HEK293 (cell line): ENCODE data around the gene ZNF783.
A peak's percentile ranks its signal among the peaks of the same experiment; 100 is the strongest.

ENCODE experiments used
- AEBP2 ChIP-seq: fragments of 450-650 bp; formaldehyde crosslinking; IDR thresholded peaks from 2 replicates; pipeline ENCODE4 v1.5.1; 2016; ENCODE audit warnings: missing biosample characterization, missing genetic modification characterization, borderline replicate concordance
- ATF2 ChIP-seq: fragments of 450-650 bp; formaldehyde crosslinking; IDR thresholded peaks from 2 replicates; pipeline ENCODE4 v1.5.1; 2016; ENCODE audit warnings: missing biosample characterization, missing genetic modification characterization, low read depth
- HIC1 ChIP-seq: fragments of 450-650 bp; formaldehyde crosslinking; IDR thresholded peaks from 2 replicates; pipeline ENCODE4 v1.5.1; 2016; ENCODE audit warnings: missing biosample characterization, missing genetic modification characterization
- HOXC10 ChIP-seq: sonication (generic); formaldehyde crosslinking; IDR thresholded peaks from 2 replicates; pipeline ENCODE4 v1.8.1; 2023; ENCODE audit warnings: mild to moderate bottlenecking, missing genetic modification reagents
- MEIS1 ChIP-seq: sonication (generic); formaldehyde crosslinking; IDR thresholded peaks from 2 replicates; pipeline ENCODE4 v1.8.1; 2022; ENCODE audit warnings: missing genetic modification reagents, mild to moderate bottlenecking, borderline replicate concordance
- OSR2 ChIP-seq: fragments of 450-650 bp; formaldehyde crosslinking; IDR thresholded peaks from 2 replicates; pipeline ENCODE4 v1.5.1; 2016; ENCODE audit warnings: missing biosample characterization, missing genetic modification characterization
- OVOL3 ChIP-seq: fragments of 450-650 bp; formaldehyde crosslinking; IDR thresholded peaks from 2 replicates; pipeline ENCODE4 v1.5.1; 2016; ENCODE audit warnings: missing biosample characterization, missing genetic modification characterization
- RBAK ChIP-seq: fragments of 450-650 bp; formaldehyde crosslinking; IDR thresholded peaks from 2 replicates; pipeline ENCODE4 v1.5.1; 2016; ENCODE audit warnings: missing biosample characterization, missing genetic modification characterization
- SCRT2 ChIP-seq: fragments of 450-650 bp; formaldehyde crosslinking; IDR thresholded peaks from 2 replicates; pipeline ENCODE4 v1.5.1; 2016; ENCODE audit warnings: missing biosample characterization, missing genetic modification characterization
- SP3 ChIP-seq: fragments of 450-650 bp; formaldehyde crosslinking; IDR thresholded peaks from 2 replicates; pipeline ENCODE4 v1.5.1; 2016; ENCODE audit warnings: missing biosample characterization, missing genetic modification characterization
- ZBTB17 ChIP-seq: fragments of 450-650 bp; formaldehyde crosslinking; IDR thresholded peaks from 2 replicates; pipeline ENCODE4 v1.5.1; 2016; ENCODE audit warnings: missing biosample characterization, missing genetic modification characterization
- ZBTB20 ChIP-seq: fragments of 450-650 bp; formaldehyde crosslinking; IDR thresholded peaks from 2 replicates; pipeline ENCODE4 v1.5.1; 2016; ENCODE audit warnings: missing biosample characterization, missing genetic modification characterization
- ZBTB21 ChIP-seq: fragments of 450-650 bp; formaldehyde crosslinking; IDR thresholded peaks from 2 replicates; pipeline ENCODE4 v1.5.1; 2017; ENCODE audit warnings: missing biosample characterization, missing genetic modification characterization
- ZBTB6 ChIP-seq: fragments of 450-650 bp; formaldehyde crosslinking; IDR thresholded peaks from 2 replicates; pipeline ENCODE4 v1.5.1; 2017; ENCODE audit warnings: missing biosample characterization, missing genetic modification characterization
- ZNF114 ChIP-seq: fragments of 450-650 bp; formaldehyde crosslinking; IDR thresholded peaks from 2 replicates; pipeline ENCODE4 v1.5.0; 2017; ENCODE audit warnings: missing biosample characterization, missing genetic modification characterization
- ZNF138 ChIP-seq: fragments of 450-650 bp; formaldehyde crosslinking; IDR thresholded peaks from 2 replicates; pipeline ENCODE4 v1.5.1; 2016; ENCODE audit warnings: missing biosample characterization, missing genetic modification characterization, borderline replicate concordance
- ZNF146 ChIP-seq: fragments of 450-650 bp; formaldehyde crosslinking; IDR thresholded peaks from 2 replicates; pipeline ENCODE4 v1.5.1; 2016; ENCODE audit warnings: missing biosample characterization, missing genetic modification characterization
- ZNF174 ChIP-seq: fragments of 450-650 bp; formaldehyde crosslinking; IDR thresholded peaks from 2 replicates; pipeline ENCODE4 v1.5.0; 2017; ENCODE audit warnings: missing biosample characterization, mild to moderate bottlenecking, missing genetic modification characterization
- ZNF2 ChIP-seq: fragments of 450-650 bp; formaldehyde crosslinking; IDR thresholded peaks from 2 replicates; pipeline ENCODE4 v1.5.1; 2016; ENCODE audit warnings: missing biosample characterization, missing genetic modification characterization
- ZNF292 ChIP-seq: fragments of 450-650 bp; formaldehyde crosslinking; IDR thresholded peaks from 2 replicates; pipeline ENCODE4 v1.5.1; 2016; ENCODE audit warnings: low read depth, missing biosample characterization, missing genetic modification characterization, borderline replicate concordance
- ZNF404 ChIP-seq: fragments of 450-650 bp; formaldehyde crosslinking; IDR thresholded peaks from 2 replicates; pipeline ENCODE4 v1.5.1; 2017; ENCODE audit warnings: missing biosample characterization, missing genetic modification characterization
- ZNF548 ChIP-seq: fragments of 450-650 bp; formaldehyde crosslinking; IDR thresholded peaks from 2 replicates; pipeline ENCODE4 v1.5.1; 2016; ENCODE audit warnings: missing biosample characterization, missing genetic modification characterization
- ZNF571 ChIP-seq: fragments of 450-650 bp; formaldehyde crosslinking; IDR thresholded peaks from 2 replicates; pipeline ENCODE4 v1.5.0; 2017; ENCODE audit warnings: missing biosample characterization, missing genetic modification characterization
- ZNF600 ChIP-seq: fragments of 450-650 bp; formaldehyde crosslinking; IDR thresholded peaks from 2 replicates; pipeline ENCODE4 v1.5.1; 2016; ENCODE audit warnings: missing biosample characterization, missing genetic modification characterization
- ZNF610 ChIP-seq: fragments of 450-650 bp; formaldehyde crosslinking; IDR thresholded peaks from 2 replicates; pipeline ENCODE4 v1.5.1; 2016; ENCODE audit warnings: missing biosample characterization, missing genetic modification characterization, borderline replicate concordance
- ZNF654 ChIP-seq: fragments of 450-650 bp; formaldehyde crosslinking; IDR thresholded peaks from 2 replicates; pipeline ENCODE4 v1.5.1; 2016; ENCODE audit warnings: low read depth, missing biosample characterization, missing genetic modification characterization
- ZNF660 ChIP-seq: fragments of 450-650 bp; IDR thresholded peaks from 2 replicates; pipeline ENCODE4 v1.5.1; 2018; ENCODE audit warnings: missing biosample characterization, mild to moderate bottlenecking, missing genetic modification characterization
- ZNF670 ChIP-seq: fragments of 450-650 bp; formaldehyde crosslinking; IDR thresholded peaks from 2 replicates; pipeline ENCODE4 v1.5.1; 2016; ENCODE audit warnings: missing biosample characterization, missing genetic modification characterization, low read depth
- ZNF692 ChIP-seq: fragments of 450-650 bp; formaldehyde crosslinking; IDR thresholded peaks from 2 replicates; pipeline ENCODE4 v1.5.1; 2016; ENCODE audit warnings: missing biosample characterization, missing genetic modification characterization
- ZNF76 ChIP-seq: fragments of 450-650 bp; formaldehyde crosslinking; IDR thresholded peaks from 2 replicates; pipeline ENCODE4; 2016; ENCODE audit warnings: low read depth, missing biosample characterization, missing genetic modification characterization, borderline replicate concordance
- ZNF830 ChIP-seq: fragments of 450-650 bp; IDR thresholded peaks from 2 replicates; pipeline ENCODE4 v1.5.0; 2018; ENCODE audit warnings: missing biosample characterization, missing genetic modification characterization, low read depth, mild to moderate bottlenecking, moderate library complexity
- ZSCAN4 ChIP-seq: fragments of 450-650 bp; formaldehyde crosslinking; IDR thresholded peaks from 2 replicates; pipeline ENCODE4 v1.5.1; 2017; ENCODE audit warnings: missing biosample characterization, missing genetic modification characterization

The ZNF783 gene

GRCh38 chr7:149239345-149240143, 22.5 kb upstream of the ZNF783 start, which contains the start of gene ZNF212 (continued):
- no peak for TF ChIP-seq ZNF571 (tag by site-specific recombination)
- no peak; the same call in 1 of the 2 replicates for TF ChIP-seq ZNF654 (tag by site-specific recombination)
- TF ChIP-seq ZNF146 (tag by site-specific recombination) = no peak; the same call in 1 of the 2 replicates
- TF ChIP-seq HIC1 (tag by site-specific recombination) = peak; percentile 98
- TF ChIP-seq ZNF610 (tag by site-specific recombination) = peak; percentile 93
- TF ChIP-seq AEBP2 (tag by site-specific recombination) = no peak
- no peak for TF ChIP-seq ZNF114 (tag by site-specific recombination)
- TF ChIP-seq ZBTB21 (tag by site-specific recombination) = no peak
- TF ChIP-seq MEIS1 (CRISPR knock-in tag) = no peak
- TF ChIP-seq OVOL3 = peak; percentile 59
- TF ChIP-seq ZNF830 (tag by site-specific recombination) = no peak
- TF ChIP-seq ZNF292 (tag by site-specific recombination) = no peak
- no peak for TF ChIP-seq ZNF404 (tag by site-specific recombination)
- peak; percentile 96 for TF ChIP-seq ZNF76
- TF ChIP-seq ZSCAN4 (tag by site-specific recombination) = peak; percentile 30; the same call in 1 of the 2 replicates
- peak; percentile 91 for TF ChIP-seq ZNF660 (tag by site-specific recombination)
- TF ChIP-seq RBAK = no peak
- peak; percentile 89 for TF ChIP-seq ZBTB17 (tag by site-specific recombination)
- TF ChIP-seq ZNF548 = no peak
- TF ChIP-seq ZBTB20 (tag by site-specific recombination) = peak; percentile 67; the same call in 1 of the 2 replicates
- TF ChIP-seq ZNF174 = no peak
- peak; percentile 59; the same call in 1 of the 2 replicates for TF ChIP-seq SCRT2 (tag by site-specific recombination)
- TF ChIP-seq ZNF2 = peak; percentile 96
- no peak for TF ChIP-seq ZBTB6 (tag by site-specific recombination)
- TF ChIP-seq SP3 = peak; percentile 85
- TF ChIP-seq ATF2 (tag by site-specific recombination) = no peak
- TF ChIP-seq ZNF670 (tag by site-specific recombination) = no peak
- TF ChIP-seq ZNF138 (tag by site-specific recombination) = no peak
- peak; percentile 79 for TF ChIP-seq ZNF692
- no peak; the same call in 1 of the 2 replicates for TF ChIP-seq OSR2 (tag by site-specific recombination)
- no peak for TF ChIP-seq HOXC10 (CRISPR knock-in tag)
- TF ChIP-seq ZNF600 (tag by site-specific recombination) = 0 out of 2 replicates have a peak, but pooled peaks have one; percentile 54
